D721Med (cell line): ENCODE results near the gene LUM.

ENCODE experiments used
- DNase-seq: peaks from one replicate; pipeline ENCODE4 v3.0.0; 2011; ENCODE audit warnings: low spot score; ENCODE audit not compliant: insufficient read length
- FAIRE-seq: peaks from 2 replicates; lab custom pipeline; 2011; peaks lifted over from hg19 to GRCh38; lab: Jason Lieb, UNC
- CTCF ChIP-seq: IDR thresholded peaks from 2 replicates; pipeline ENCODE4 v1.5.1; 2012; ENCODE audit warnings: mild to moderate bottlenecking, control low read depth; ENCODE audit not compliant: insufficient read depth; ENCODE audit errors: missing control alignments

The LUM gene

DNA sequence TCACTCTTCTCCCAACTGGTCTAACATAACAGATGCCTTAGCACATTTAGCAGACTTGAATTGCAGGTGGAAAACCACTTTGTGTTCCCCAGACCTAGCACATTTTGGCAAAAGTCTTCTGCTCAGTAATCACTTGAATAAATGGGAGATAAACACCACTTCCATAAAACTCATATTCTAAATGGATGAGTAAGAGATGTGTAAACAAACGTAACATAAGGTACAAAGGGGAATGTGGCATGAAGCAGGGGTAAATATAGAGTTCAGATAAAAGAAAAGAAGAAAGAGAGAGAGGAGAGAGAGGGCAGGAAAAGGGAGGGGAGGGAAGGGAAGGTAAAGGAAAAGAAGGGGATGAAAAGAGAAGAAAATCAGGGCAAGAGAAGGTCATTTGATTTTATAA is 36.4 kb downstream of the LUM start:
- FAIRE-seq (no peak), DNase-seq (no peak)
- TF ChIP-seq CTCF, result no peak

DNA sequence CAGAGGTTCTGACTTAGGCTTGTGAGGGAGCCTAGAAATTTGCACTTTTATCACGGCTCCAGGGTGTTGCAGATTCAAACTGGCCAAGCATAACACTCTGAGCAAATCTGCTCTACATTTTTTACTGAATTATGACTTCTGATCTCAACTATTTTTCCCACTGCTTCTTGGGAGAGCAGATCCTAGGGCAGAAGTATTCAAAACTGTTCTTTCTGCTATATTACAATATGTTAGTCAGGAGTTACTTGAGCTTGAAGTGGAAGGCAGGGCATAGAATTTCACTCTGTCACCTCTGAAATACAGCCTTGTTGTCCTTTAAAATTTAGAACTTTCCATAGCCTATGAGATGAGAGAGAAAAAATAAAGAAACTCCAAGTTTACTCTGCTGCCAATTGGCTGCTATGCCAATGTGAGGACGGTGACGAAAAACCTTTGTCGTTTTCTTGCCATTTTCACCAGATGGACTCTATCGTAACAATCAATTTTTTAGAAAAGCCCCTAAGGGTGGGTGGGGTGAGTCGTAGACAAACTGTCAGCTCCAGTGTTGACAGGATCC is 37.1 kb downstream of the LUM start:
- FAIRE-seq (no peak), DNase-seq (no peak)
- no peak for TF ChIP-seq CTCF

DNA sequence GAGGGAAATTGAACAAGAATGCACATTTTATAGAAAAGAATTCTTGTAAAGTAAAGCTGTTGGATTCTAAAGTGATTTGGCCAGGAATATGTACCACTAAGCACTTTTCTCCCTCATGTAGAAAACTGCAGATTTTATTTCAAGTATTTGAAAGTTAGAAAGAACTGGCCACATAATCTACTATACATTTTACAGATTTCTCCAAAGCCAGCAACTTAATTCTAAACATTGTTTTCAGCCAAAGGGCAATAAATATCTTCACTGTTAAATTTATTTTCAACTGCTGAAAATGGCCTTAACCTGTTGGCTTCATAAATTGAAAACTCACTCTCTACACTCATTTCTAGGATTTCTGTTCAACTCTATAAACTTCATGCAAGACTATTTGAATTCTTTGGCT is 37.9 kb downstream of the LUM start:
- TF ChIP-seq CTCF, result no peak
- FAIRE-seq, result no peak
- no peak for DNase-seq

DNA sequence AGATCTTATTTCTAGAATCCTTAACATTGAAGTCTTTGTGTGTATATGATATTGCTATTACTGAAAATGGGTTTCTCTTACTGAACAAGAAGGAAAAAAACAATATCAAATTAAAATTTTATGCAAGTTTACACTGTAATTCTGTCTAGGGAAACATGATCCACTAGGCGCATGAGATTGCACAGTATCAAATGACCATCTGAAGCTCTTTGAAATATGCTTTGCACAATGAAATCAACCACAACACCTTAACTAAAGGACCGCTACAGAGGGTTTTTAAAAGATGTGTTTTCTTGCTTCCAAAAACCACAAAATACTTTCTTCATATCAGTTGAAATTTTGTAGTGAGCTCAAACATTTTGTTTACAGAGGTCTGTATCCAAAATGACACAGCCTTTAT is 38.4 kb downstream of the LUM start:
- no peak for DNase-seq
- FAIRE-seq, result peak; percentile 44
- TF ChIP-seq CTCF, result no peak

DNA sequence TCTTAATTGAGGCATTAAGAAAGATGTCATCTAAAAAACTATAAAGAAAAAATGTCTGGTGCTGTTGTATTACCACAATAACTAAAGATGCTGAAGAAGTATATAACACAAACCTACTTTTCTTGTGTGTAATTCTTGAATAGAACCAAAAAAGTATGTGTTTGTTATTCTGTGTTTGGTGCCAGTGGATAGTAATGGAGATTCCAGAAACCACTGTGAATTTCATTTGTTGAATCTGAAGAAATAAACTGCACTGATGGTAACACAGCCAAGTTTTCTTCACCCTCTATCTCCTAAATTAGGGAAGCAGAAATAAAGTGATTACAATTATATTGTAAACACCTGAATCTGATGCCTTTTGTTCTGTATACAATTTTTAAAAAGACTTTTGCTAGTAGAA is 40.4 kb downstream of the LUM start:
- DNase-seq, result no peak
- FAIRE-seq, result no peak
- TF ChIP-seq CTCF, result no peak

DNA sequence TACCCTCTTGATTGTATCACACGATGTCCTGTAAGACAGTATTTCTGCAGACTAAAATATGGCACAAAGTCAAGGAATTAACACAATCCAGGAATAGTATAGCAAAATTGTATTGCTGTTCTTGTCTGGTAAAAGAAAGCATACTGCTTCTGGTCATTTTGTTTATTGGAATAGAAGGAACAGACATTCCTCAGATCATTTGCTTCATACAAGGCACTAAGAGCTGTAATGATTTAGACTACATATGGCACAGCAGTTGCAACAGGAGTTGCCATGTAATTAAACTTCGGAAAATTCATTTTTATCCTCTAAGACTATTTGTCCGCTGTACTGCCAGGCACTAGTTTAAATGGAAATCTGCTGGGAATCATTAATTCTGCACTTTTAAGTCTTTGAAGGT is 45.9 kb downstream of the LUM start:
- FAIRE-seq (peak; percentile 29), DNase-seq (no peak)
- TF ChIP-seq CTCF, result no peak

GRCh38 chr12:91064640-91065039 is 46.7 kb downstream of the LUM start:
- FAIRE-seq, result no peak

More at GRCh38 chr12:91064640-91065039, 46.7 kb downstream of the LUM start:
- no peak for DNase-seq
- TF ChIP-seq CTCF, result no peak
